ENCODE data around the gene RAB31.

- no peak for TF ChIP-seq CTCF (IDR thresholded peaks at IDR 0.05)
- TF ChIP-seq POLR2AphosphoS5 (IDR thresholded peaks at IDR 0.05; ENCODE audit: insufficient read depth in 1 of 2, low read depth in 1 of 2), result no peak
Measured at GRCh38 chr18:9832871-9833270, 124.8 kb downstream of the RAB31 start.
